H1 (cell line): ENCODE measurements around the gene LCP1. TPM values are rescaled to one million over a fixed set of nuclear protein-coding genes. Genes with fewer than 3 reads are reported as not detected.

ENCODE experiments used
- CTCF ChIA-PET: fragments of 300-600 bp; sonication (Branson Sonifier 250); formaldehyde crosslinking; loops from one replicate; lab custom pipeline; 2021; ENCODE audit not compliant: partially characterized antibody; lab: Charles Lee
- POLR2A ChIA-PET: fragments of 300-600 bp; sonication (Branson Sonifier 250); formaldehyde crosslinking; loops from one replicate; lab custom pipeline; 2021; ENCODE audit warnings: inconsistent platforms; ENCODE audit not compliant: partially characterized antibody; lab: Charles Lee
- DNase-seq, 2 experiments: peaks; one replicate each; pipeline versions ENCODE4 v3.0.0 to v3.0.0-alpha.2; 2010 to 2022; ENCODE audit warnings: low spot score in 2 of 2, low read depth in 1 of 2, mixed read lengths in 1 of 2
- FAIRE-seq: peaks from 2 replicates; lab custom pipeline; 2011; peaks lifted over from hg19 to GRCh38; lab: Jason Lieb, UNC
- H2AFZ ChIP-seq: 2 replicates; pipeline ENCODE4 v1.8.1; 2012; ENCODE audit warnings: low read length, inconsistent platforms
- H2AK5ac ChIP-seq: 2 replicates; pipeline ENCODE4 v1.6.1; 2013; ENCODE audit warnings: low read depth, low read length
- H2BK120ac ChIP-seq: replicated peaks from 2 replicates; pipeline ENCODE3; 2013; ENCODE audit warnings: low read depth, low read length, inconsistent platforms
- H2BK12ac ChIP-seq: 2 replicates; pipeline ENCODE4 v1.6.1; 2013; ENCODE audit warnings: low read depth, low read length
- H2BK15ac ChIP-seq: 2 replicates; pipeline ENCODE4 v1.6.1; 2013; ENCODE audit warnings: low read length
- H2BK20ac ChIP-seq: 2 replicates; pipeline ENCODE4 v1.6.1; 2013; ENCODE audit warnings: low read length
- H2BK5ac ChIP-seq: 2 replicates; pipeline ENCODE4 v1.6.1; 2013; ENCODE audit warnings: low read depth, low read length
- H3K14ac ChIP-seq: 2 replicates; pipeline ENCODE4 v1.6.1; 2013; ENCODE audit warnings: inconsistent platforms; ENCODE audit not compliant: insufficient read length
- H3K18ac ChIP-seq: 2 replicates; pipeline ENCODE4 v1.6.1; 2013; ENCODE audit warnings: low read length; ENCODE audit errors: extremely low read depth
- H3K23ac ChIP-seq: 2 replicates; pipeline ENCODE4 v1.6.1; 2013; ENCODE audit warnings: inconsistent platforms; ENCODE audit not compliant: insufficient read length
- H3K23me2 ChIP-seq: 2 replicates; pipeline ENCODE4 v1.6.1; 2013; ENCODE audit warnings: low read depth, low read length
- H3K27ac ChIP-seq: 2 replicates; pipeline ENCODE4 v1.6.1; 2011; ENCODE audit warnings: low read depth, low read length, inconsistent platforms
- H3K27me3 ChIP-seq, 4 experiments: replicated peaks in 1 of 4; 1 replicate in 1 of 4; 2 replicates in 3 of 4; pipeline versions ENCODE4 v1.6.1 to v1.8.1; 2011 to 2013; ENCODE audit warnings: low read length in 3 of 4, mild to moderate bottlenecking in 3 of 4, inconsistent platforms in 2 of 4, mixed read lengths in 2 of 4, moderate library complexity in 1 of 4; ENCODE audit not compliant: control insufficient read depth in 3 of 4, insufficient read depth in 3 of 4; ENCODE audit errors: extremely low read depth in 1 of 4
- H3K36me3 ChIP-seq, 4 experiments: 2 replicates each; pipeline versions ENCODE4 v1.6.1 to v1.8.1; 2011 to 2013; ENCODE audit warnings: mild to moderate bottlenecking in 4 of 4, low read length in 3 of 4, moderate library complexity in 2 of 4, control low read depth in 1 of 4, inconsistent platforms in 1 of 4; ENCODE audit not compliant: insufficient read depth in 4 of 4, control insufficient read depth in 2 of 4
- H3K4ac ChIP-seq: replicated peaks from 2 replicates; pipeline ENCODE3; 2013; ENCODE audit warnings: low read length, low read depth, mixed read lengths, inconsistent platforms; ENCODE audit not compliant: insufficient read length
- H3K4me1 ChIP-seq, 4 experiments: replicated peaks in 1 of 4; 1 replicate in 1 of 4; 2 replicates in 3 of 4; pipeline versions ENCODE4 v1.6.1 to v1.8.1; 2011 to 2013; ENCODE audit warnings: low read length in 3 of 4, inconsistent platforms in 2 of 4, mixed read lengths in 1 of 4; ENCODE audit not compliant: insufficient read depth in 4 of 4, control insufficient read depth in 3 of 4
- H3K4me2 ChIP-seq, 2 experiments: 2 replicates each; pipeline versions ENCODE4 v1.6.1 to v1.8.1; 2011 to 2013; ENCODE audit warnings: low read depth in 2 of 2, low read length in 2 of 2, control low read depth in 1 of 2, inconsistent platforms in 1 of 2, mild to moderate bottlenecking in 1 of 2; ENCODE audit not compliant: insufficient read depth in 1 of 2
- H3K4me3 ChIP-seq, 4 experiments: fragments of 200-600, 300-600 bp in 1 of 4; sonication (generic), shearing (Covaris generic), sonication (Bioruptor Twin) in 1 of 4; 2 replicates each; pipeline versions ENCODE4 v1.5.1 to v1.8.1; 2011 to 2016; ENCODE audit warnings: low read length in 4 of 4, low read depth in 3 of 4, control low read depth in 2 of 4, inconsistent platforms in 2 of 4, mild to moderate bottlenecking in 2 of 4, mixed read lengths in 1 of 4, moderate library complexity in 1 of 4; ENCODE audit not compliant: insufficient read depth in 2 of 4; ENCODE audit errors: extremely low read depth in 1 of 4
- H3K56ac ChIP-seq: replicated peaks from 2 replicates; pipeline ENCODE3; 2013; ENCODE audit warnings: low read depth, mild to moderate bottlenecking, mixed read lengths, low read length, inconsistent platforms; ENCODE audit not compliant: insufficient read length
- H3K79me1 ChIP-seq: 2 replicates; pipeline ENCODE4 v1.6.1; 2013; ENCODE audit warnings: low read depth, low read length, control low read depth
- H3K79me2 ChIP-seq, 2 experiments: 2 replicates each; pipeline versions ENCODE4 v1.6.1 to v1.8.1; 2012 to 2013; ENCODE audit warnings: low read length in 2 of 2, mild to moderate bottlenecking in 2 of 2, inconsistent platforms in 1 of 2; ENCODE audit not compliant: insufficient read depth in 2 of 2, control insufficient read depth in 1 of 2
- H3K9ac ChIP-seq, 4 experiments: replicated peaks in 1 of 4; 1 replicate in 1 of 4; 2 replicates in 3 of 4; pipeline versions ENCODE4 v1.6.1 to v1.8.1; 2011 to 2013; ENCODE audit warnings: low read depth in 3 of 4, low read length in 3 of 4, control low read depth in 2 of 4, mild to moderate bottlenecking in 2 of 4, moderate library complexity in 2 of 4, inconsistent platforms in 1 of 4; ENCODE audit errors: extremely low read depth in 1 of 4
- H3K9me3 ChIP-seq, 2 experiments: 2 replicates each; pipeline versions ENCODE4 v1.6.1 to v1.8.1; 2012 to 2013; ENCODE audit warnings: mild to moderate bottlenecking in 2 of 2, moderate library complexity in 2 of 2, control low read depth in 1 of 2, inconsistent platforms in 1 of 2, low read depth in 1 of 2, low read length in 1 of 2, mixed read lengths in 1 of 2; ENCODE audit not compliant: insufficient read depth in 2 of 2
- H4K20me1 ChIP-seq, 2 experiments: replicated peaks in 1 of 2; 2 replicates each; pipeline versions ENCODE3 to v1.8.1; 2011 to 2013; ENCODE audit warnings: inconsistent platforms in 2 of 2, low read length in 2 of 2, mild to moderate bottlenecking in 1 of 2; ENCODE audit not compliant: insufficient read depth in 2 of 2, control insufficient read depth in 1 of 2
- H4K5ac ChIP-seq: 2 replicates; pipeline ENCODE4 v1.6.1; 2013; ENCODE audit warnings: low read length, low read depth, mixed read lengths, inconsistent platforms; ENCODE audit not compliant: insufficient read length
- H4K8ac ChIP-seq: 2 replicates; pipeline ENCODE4 v1.8.0; 2013; ENCODE audit warnings: mild to moderate bottlenecking, moderate library complexity, low read length, inconsistent platforms; ENCODE audit not compliant: insufficient read depth; ENCODE audit errors: extremely low read depth
- H4K91ac ChIP-seq: replicated peaks from 2 replicates; pipeline ENCODE3; 2013; ENCODE audit warnings: low read length, mixed read lengths, inconsistent platforms; ENCODE audit not compliant: insufficient read length
- BCL11A ChIP-seq, 2 experiments: IDR thresholded peaks; one replicate each; pipeline ENCODE4 v1.6.1; 2011; ENCODE audit warnings: low read depth in 2 of 2, low read length in 2 of 2, mild to moderate bottlenecking in 2 of 2
- EGR1 ChIP-seq: IDR thresholded peaks from 2 replicates; pipeline ENCODE4 v1.6.1; 2011; ENCODE audit warnings: low read depth, low read length, borderline replicate concordance
- KDM1A ChIP-seq: fragments of 200-600, 300-600 bp; sonication (generic); IDR thresholded peaks from 2 replicates; pipeline ENCODE4 v1.7.1; 2016; ENCODE audit warnings: mild to moderate bottlenecking, low read length, borderline replicate concordance
- KDM4A ChIP-seq: IDR thresholded peaks from one replicate; pipeline ENCODE4 v1.7.1; 2012; ENCODE audit warnings: low read depth, mild to moderate bottlenecking, moderate library complexity, low read length, inconsistent platforms; ENCODE audit not compliant: severe bottlenecking
- POU5F1 ChIP-seq: IDR thresholded peaks from 2 replicates; pipeline ENCODE4 v1.6.1; 2011; ENCODE audit warnings: low read depth, mild to moderate bottlenecking, low read length, moderate library complexity
- RFX5 ChIP-seq: IDR thresholded peaks from 2 replicates; pipeline ENCODE4 v1.6.1; 2011; ENCODE audit warnings: low read depth, low read length, improper control_type of control experiment, borderline replicate concordance
- SUZ12 ChIP-seq: fragments of 200-600 bp; sonication (generic); IDR thresholded peaks from 2 replicates; pipeline ENCODE4 v1.6.1; 2012; ENCODE audit warnings: mild to moderate bottlenecking, inconsistent platforms, low read length, moderate library complexity, mixed read lengths
- WGBS, 2 experiments: shearing (Covaris generic) in 1 of 2; methylation state at CpG; one replicate each; pipeline versions ENCODE4 v1.1.6 to v1.1.7; 2013 to 2015; ENCODE audit warnings: low lambda C conversion rate in 2 of 2, mixed read lengths in 2 of 2, inconsistent platforms in 1 of 2, low coverage in 1 of 2, missing lambda C conversion rate in 1 of 2; ENCODE audit not compliant: insufficient replicate concordance in 2 of 2, insufficient coverage in 1 of 2, insufficient read length in 1 of 2; ENCODE audit errors: extremely low coverage in 1 of 2, missing lambda C conversion rate in 1 of 2; 5-methylcytosine and 5-hydroxymethylcytosine counted together
- polyA plus RNA-seq, 7 experiments: library from polyadenylated mRNA; depleted of rRNA in 3 of 7; stranded (reverse) in 5 of 7; unstranded in 2 of 7; fragments of >200 nt in 5 of 7; fragments of 200-250 nt in 2 of 7; gene quantifications; 1 replicate in 5 of 7; 2 replicates in 1 of 7; 4 replicates in 1 of 7; pipeline versions ENCODE4 v1.2.1 to v1.2.3, GENCODE V29; 2011 to 2013; ENCODE audit warnings: missing spikeins in 2 of 7, mixed read lengths in 2 of 7
- total RNA-seq: library from RNA; stranded (reverse); fragmentation: NEBNext Ultra II Directional; extraction: Animal tissue kit (Norgen Biotek cat#: 25700); gene quantifications from 2 replicates; pipeline ENCODE4 v1.2.1, GENCODE V29; 2021
- TF ChIP-seq, protein P1 (sequence below): IDR thresholded peaks from 2 replicates; pipeline ENCODE4 v1.6.1; 2011; ENCODE audit warnings: low read length, improper control_type of control experiment

LCP1 gene
- total and polyA plus RNA-seq, 2 of the 8 experiments (the other 6 are each of a cell fraction or from before 2014, with no cell fraction given) = 0.65 to 4.3 TPM

DNA sequence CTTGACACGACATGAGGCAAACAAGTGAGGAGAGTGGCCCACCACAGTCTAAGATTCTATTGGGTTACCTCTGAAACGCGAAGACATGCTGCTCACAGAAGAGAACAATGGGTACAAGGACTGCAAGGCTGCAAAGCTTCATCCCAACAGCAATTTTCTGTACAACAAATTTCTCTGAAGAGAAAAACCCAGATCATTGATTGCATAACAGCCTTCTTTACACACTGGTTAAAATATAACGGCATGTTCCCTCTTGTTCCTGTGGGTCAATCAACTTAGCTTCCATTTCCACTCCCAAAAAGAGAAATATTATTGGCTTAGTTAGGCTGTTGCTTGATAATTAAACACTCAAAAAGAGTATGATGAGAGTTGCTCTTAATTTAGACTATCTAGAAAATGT is 77.1 kb downstream of the LCP1 start, which contains the start of gene CPB2:
CPB2 (minus strand) TSS at position 166 of the 400 bp plus-strand sequence; CDS start at position 142, 24 bp downstream.
- Histone ChIP-seq H2BK12ac (no peak within 1 kb of the TSS), H2AFZ (no peak within 1 kb of the TSS), H4K5ac (no peak within 1 kb of the TSS), H3K79me1 (no peaks in the 10 kb centered on the region), H3K4me2 (no peak within 1 kb of the TSS), H3K4me3 (no peak within 1 kb of the TSS), H3K4me1 (no peaks in the 10 kb centered on the region), H3K14ac (no peak within 1 kb of the TSS), H3K27ac (no peak within 1 kb of the TSS), H3K9me3 (no peaks in the 10 kb centered on the region), H2BK15ac (no peak within 1 kb of the TSS), H2BK120ac (no peak within 1 kb of the TSS), H2AK5ac (no peak within 1 kb of the TSS), H2BK20ac (no peak within 1 kb of the TSS), H3K23me2 (no peaks in the 10 kb centered on the region), H3K9ac (no peak within 1 kb of the TSS), H3K27me3 (no peaks in the 10 kb centered on the region), H4K8ac (no peak within 1 kb of the TSS), H4K20me1 (no peaks in the 10 kb centered on the region), H3K36me3 (no peaks in the 10 kb centered on the region), H4K91ac (no peak within 1 kb of the TSS), H3K18ac (no peak within 1 kb of the TSS), H3K23ac (no peak within 1 kb of the TSS), H3K79me2 (no peaks in the 10 kb centered on the region), H2BK5ac (no peak within 1 kb of the TSS), H3K56ac (no peak within 1 kb of the TSS), H3K4ac (no peak within 1 kb of the TSS)
- FAIRE-seq = no peak
- TF ChIP-seq RFX5 (no peak), POU5F1 (no peak), KDM4A (no peak), KDM1A (no peak), BCL11A (IDR thresholded peaks at IDR 0.05; ENCODE audit: low read depth in 2 of 2, low read length in 2 of 2) (no peak), EGR1 (no peak), SUZ12 (no peak)
- TF ChIP-seq, protein P1, sequence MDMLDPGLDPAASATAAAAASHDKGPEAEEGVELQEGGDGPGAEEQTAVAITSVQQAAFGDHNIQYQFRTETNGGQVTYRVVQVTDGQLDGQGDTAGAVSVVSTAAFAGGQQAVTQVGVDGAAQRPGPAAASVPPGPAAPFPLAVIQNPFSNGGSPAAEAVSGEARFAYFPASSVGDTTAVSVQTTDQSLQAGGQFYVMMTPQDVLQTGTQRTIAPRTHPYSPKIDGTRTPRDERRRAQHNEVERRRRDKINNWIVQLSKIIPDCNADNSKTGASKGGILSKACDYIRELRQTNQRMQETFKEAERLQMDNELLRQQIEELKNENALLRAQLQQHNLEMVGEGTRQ = no peak
- no peak for DNase-seq
- 90% methylated on average over 4 of the region's 4 CpGs; no CpG with 5 or more reads in 1 of the 2 experiments for WGBS, 2 experiments
- POLR2A ChIA-PET = no interaction called here
- CTCF ChIA-PET = interaction anchor here (0.7 to 1.0 kb wide), 3 partner anchors 23 to 50 kb away, joined by 3 read pairs; no protein-coding TSS in a partner anchor
